Chondrocyte (in vitro differentiated cells): ENCODE data around the gene SOX1. TPM values are rescaled to one million over a fixed set of nuclear protein-coding genes. Genes with fewer than 3 reads are reported as not detected.

Experiments
- DNase-seq: peaks from one replicate; pipeline ENCODE4 v3.0.0; 2021; ENCODE audit warnings: mixed read lengths, low spot score
- H3K27ac Mint-ChIP-seq: one replicate; pipeline ENCODE4 v1.8.0; 2021; ENCODE audit warnings: mild to moderate bottlenecking, moderate library complexity, mixed read lengths; ENCODE audit not compliant: unreplicated experiment
- H3K27me3 Mint-ChIP-seq: 2 replicates; pipeline ENCODE4 v1.8.0; 2021; ENCODE audit warnings: low read depth, mixed read lengths
- H3K36me3 Mint-ChIP-seq: 2 replicates; pipeline ENCODE4 v1.8.0; 2021; ENCODE audit warnings: low read depth, mixed read lengths
- H3K4me1 Mint-ChIP-seq: 2 replicates; pipeline ENCODE4 v1.8.0; 2021; ENCODE audit warnings: low read depth, mild to moderate bottlenecking, mixed read lengths
- H3K4me3 Mint-ChIP-seq: one replicate; pipeline ENCODE4 v1.8.0; 2021; ENCODE audit warnings: mild to moderate bottlenecking, moderate library complexity, mixed read lengths; ENCODE audit not compliant: unreplicated experiment
- H3K9me3 Mint-ChIP-seq: 2 replicates; pipeline ENCODE4 v1.8.0; 2021; ENCODE audit warnings: low read depth, mixed read lengths
- total RNA-seq: library from RNA; stranded (reverse); gene quantifications from 3 replicates; pipeline ENCODE4 v1.2.1, GENCODE V29; 2021
- TF ChIP-seq, protein P1 (sequence below): fragments of 200-600 bp; sonication (generic); IDR thresholded peaks from 2 replicates; pipeline ENCODE4 v1.5.0; 2021; ENCODE audit warnings: antibody characterized with exemption, mild to moderate bottlenecking, moderate library complexity

SOX1 gene
- total RNA-seq, 1 donor from 2014 or later, result not detected

DNA sequence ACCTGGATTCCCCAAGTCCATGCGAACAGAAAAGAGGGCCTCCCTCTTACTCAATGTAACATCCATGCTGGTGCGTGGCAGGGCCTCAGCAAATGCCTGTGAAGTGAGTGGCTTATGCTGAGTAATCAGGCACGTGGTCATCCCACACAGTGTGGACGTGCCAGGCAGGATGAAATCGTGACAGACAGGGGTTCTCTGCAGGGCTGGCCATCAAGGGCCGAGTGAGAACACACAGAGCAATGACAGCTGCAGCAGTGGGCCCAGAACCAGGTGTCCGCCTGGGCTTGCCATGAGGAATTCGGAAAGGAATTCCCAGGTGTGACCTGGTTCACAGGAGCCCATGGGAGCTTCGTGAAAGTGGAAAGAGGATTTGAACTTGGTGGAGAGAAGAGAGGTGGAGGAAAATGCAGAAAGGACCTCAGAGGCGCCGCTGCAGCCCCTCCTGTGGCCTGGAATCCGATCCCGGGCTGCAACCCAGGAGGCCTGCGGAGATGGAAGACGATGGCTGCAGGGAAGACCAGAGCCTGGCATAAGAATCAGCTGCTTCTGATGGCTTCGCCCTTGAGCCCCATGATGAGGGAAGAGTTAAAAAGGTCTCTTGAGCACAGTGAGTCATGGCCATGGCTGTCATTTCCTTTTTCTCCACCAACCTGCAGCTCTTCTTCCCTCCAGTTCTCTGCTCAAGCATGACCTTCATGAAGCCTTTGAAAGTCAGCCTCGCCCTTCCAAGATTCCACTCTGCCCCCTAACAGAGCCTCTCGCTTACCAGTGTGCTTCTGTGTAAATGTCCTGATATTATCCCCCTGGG, 34.6 kb upstream of the SOX1 start:
- Mint-ChIP-seq H3K9me3 (peaks cover 3% of the 10 kb centered on the region), H3K27ac (peak overlapping the region; percentile 65), H3K36me3 (no peaks in the 10 kb centered on the region), H3K27me3 (peaks cover 8% of the 10 kb centered on the region), H3K4me1 (peaks cover 23% of the 10 kb centered on the region), H3K4me3 (no peak overlapping the region)
- no peak for DNase-seq
- TF ChIP-seq, protein P1, sequence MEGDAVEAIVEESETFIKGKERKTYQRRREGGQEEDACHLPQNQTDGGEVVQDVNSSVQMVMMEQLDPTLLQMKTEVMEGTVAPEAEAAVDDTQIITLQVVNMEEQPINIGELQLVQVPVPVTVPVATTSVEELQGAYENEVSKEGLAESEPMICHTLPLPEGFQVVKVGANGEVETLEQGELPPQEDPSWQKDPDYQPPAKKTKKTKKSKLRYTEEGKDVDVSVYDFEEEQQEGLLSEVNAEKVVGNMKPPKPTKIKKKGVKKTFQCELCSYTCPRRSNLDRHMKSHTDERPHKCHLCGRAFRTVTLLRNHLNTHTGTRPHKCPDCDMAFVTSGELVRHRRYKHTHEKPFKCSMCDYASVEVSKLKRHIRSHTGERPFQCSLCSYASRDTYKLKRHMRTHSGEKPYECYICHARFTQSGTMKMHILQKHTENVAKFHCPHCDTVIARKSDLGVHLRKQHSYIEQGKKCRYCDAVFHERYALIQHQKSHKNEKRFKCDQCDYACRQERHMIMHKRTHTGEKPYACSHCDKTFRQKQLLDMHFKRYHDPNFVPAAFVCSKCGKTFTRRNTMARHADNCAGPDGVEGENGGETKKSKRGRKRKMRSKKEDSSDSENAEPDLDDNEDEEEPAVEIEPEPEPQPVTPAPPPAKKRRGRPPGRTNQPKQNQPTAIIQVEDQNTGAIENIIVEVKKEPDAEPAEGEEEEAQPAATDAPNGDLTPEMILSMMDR, result no peak

DNA sequence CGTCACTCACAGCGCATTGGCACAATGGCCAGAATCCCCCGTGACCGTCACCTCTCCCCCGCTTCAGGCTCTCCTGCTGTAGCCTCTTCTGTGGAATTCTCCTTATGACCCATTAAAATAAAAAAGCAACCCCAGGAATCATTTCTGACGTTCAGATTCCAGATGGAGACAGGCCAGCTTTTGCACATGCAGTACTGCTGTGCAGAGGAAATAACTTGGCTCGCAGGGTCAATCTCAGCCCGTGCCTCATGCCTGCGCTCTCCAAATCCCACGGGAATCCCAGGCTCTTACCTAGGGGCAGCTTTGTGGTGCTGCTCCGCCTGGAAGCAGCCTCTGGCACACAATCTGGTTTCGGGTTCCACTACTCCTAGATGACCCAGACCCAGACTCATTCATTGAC, 32.7 kb upstream of the SOX1 start:
- Mint-ChIP-seq H3K36me3 (no peaks in the 10 kb centered on the region), H3K27ac (peak overlapping the region; percentile 57), H3K27me3 (peaks cover 16% of the 10 kb centered on the region), H3K4me3 (no peak overlapping the region), H3K9me3 (no peaks in the 10 kb centered on the region), H3K4me1 (peaks cover 23% of the 10 kb centered on the region)
- TF ChIP-seq, protein P1, result no peak
- DNase-seq, result no peak

DNA sequence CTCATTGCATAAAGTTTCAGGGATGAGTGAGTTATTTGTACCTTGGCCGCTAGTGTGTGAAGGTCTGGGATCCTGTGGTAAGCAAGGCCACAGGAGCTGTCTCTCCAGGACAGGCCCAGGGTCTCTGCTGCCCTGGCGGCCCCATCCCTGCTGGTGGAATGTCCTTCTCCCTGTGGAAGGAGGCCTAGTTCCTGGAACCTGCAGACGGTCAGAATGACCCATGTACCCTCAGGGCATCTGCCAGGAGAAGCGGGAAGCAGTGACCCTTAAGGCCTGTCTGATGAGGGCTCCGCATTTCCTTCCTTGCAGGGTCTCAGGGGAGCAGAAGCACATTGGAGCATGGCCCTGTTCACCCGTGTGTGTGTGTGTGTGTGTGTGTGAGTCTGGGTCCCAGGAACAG, 32.1 kb upstream of the SOX1 start:
- no peak for DNase-seq
- Mint-ChIP-seq H3K36me3 (no peaks in the 10 kb centered on the region), H3K4me3 (no peak overlapping the region), H3K27me3 (peaks cover 22% of the 10 kb centered on the region), H3K9me3 (no peaks in the 10 kb centered on the region), H3K4me1 (peaks cover 23% of the 10 kb centered on the region), H3K27ac (peak overlapping the region; percentile 27)
- TF ChIP-seq, protein P1, result no peak

DNA sequence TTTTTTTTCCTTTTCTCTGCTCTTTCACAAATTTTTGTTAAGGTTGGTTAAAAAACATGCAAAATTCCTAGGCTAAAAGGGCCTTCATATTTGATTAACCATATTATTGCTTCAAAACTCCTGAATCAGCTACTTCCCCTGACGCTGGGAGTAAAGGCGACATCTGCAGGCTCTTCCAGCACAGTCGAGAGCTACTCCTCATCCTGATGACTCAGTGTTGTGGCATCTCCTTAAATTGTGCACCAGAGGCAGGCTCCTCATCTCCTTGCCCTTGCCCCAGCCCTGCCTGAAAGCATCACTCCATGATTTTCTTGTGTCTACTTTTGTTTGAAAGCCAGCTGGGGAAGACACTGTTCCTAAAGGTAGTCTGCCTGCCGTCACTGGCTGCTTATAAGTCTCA, 24.5 kb upstream of the SOX1 start:
- Mint-ChIP-seq H3K27ac (no peak overlapping the region), H3K4me1 (no peaks in the 10 kb centered on the region), H3K36me3 (peaks cover 8% of the 10 kb centered on the region), H3K9me3 (peaks cover 40% of the 10 kb centered on the region), H3K4me3 (no peak overlapping the region), H3K27me3 (peaks cover 48% of the 10 kb centered on the region)
- no peak for DNase-seq
- TF ChIP-seq, protein P1, result no peak

DNA sequence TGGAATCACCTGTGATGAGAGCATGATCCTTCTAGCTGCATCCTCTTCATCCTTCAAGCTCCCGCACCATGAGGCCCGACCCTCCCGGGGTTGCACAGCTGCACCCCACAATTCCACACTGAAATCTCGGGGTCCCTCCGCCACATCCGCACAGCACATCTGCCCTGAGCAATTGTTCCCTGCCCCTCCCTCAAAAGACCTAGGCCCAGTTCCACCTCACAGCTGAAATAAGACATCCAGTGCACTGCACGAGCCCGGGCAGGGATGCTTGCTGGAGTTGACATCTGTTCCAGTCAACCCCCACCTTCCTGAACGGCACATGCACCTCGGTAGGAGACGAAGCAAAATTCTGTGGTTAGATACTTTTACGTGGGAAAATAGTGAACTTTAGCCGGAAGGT, 14.7 kb upstream of the SOX1 start:
- no peak overlapping the region for H3K4me3 Mint-ChIP-seq
- peaks cover 7% of the 10 kb centered on the region for H3K4me1 Mint-ChIP-seq
- TF ChIP-seq, protein P1, result no peak
- H3K36me3 Mint-ChIP-seq, result peaks cover 2% of the 10 kb centered on the region
- peaks cover 7% of the 10 kb centered on the region for H3K9me3 Mint-ChIP-seq
- no peak overlapping the region for H3K27ac Mint-ChIP-seq
- DNase-seq, result no peak
- H3K27me3 Mint-ChIP-seq, result peaks cover 66% of the 10 kb centered on the region
